T47D (cell line): ENCODE results near the gene TOP1.

Experiments used
- DNase-seq, 2 experiments: peaks; one replicate each; pipeline versions ENCODE4 v3.0.0 to v3.0.0-alpha.2; 2011 to 2012; ENCODE audit warnings: low read depth in 1 of 2, low spot score in 1 of 2
- JUND ChIP-seq: IDR thresholded peaks from 2 replicates; pipeline ENCODE4 v1.6.1; 2012; ENCODE audit warnings: low read depth
- in situ Hi-C: cut with HindIII; loops from 2 replicates; pipeline ENCODE4 v1.10.0; 2016; ENCODE audit warnings: low sequenced_read_pairs, low pct_unique_long_range_greater_than_20kb

Gene TOP1

GRCh38 chr20:41137614-41138474 is 109.2 kb downstream of the TOP1 start:
- in situ Hi-C loops = no loop called here

GRCh38 chr20:41138475-41139226 is 110.0 kb downstream of the TOP1 start:
- in situ Hi-C loops = no loop called here
- no peak for TF ChIP-seq JUND
- DNase-seq = no peak

More at GRCh38 chr20:41137614-41138474, 109.2 kb downstream of the TOP1 start:
- peak; percentile 54 to 56 for DNase-seq
- no peak for TF ChIP-seq JUND

DNA sequence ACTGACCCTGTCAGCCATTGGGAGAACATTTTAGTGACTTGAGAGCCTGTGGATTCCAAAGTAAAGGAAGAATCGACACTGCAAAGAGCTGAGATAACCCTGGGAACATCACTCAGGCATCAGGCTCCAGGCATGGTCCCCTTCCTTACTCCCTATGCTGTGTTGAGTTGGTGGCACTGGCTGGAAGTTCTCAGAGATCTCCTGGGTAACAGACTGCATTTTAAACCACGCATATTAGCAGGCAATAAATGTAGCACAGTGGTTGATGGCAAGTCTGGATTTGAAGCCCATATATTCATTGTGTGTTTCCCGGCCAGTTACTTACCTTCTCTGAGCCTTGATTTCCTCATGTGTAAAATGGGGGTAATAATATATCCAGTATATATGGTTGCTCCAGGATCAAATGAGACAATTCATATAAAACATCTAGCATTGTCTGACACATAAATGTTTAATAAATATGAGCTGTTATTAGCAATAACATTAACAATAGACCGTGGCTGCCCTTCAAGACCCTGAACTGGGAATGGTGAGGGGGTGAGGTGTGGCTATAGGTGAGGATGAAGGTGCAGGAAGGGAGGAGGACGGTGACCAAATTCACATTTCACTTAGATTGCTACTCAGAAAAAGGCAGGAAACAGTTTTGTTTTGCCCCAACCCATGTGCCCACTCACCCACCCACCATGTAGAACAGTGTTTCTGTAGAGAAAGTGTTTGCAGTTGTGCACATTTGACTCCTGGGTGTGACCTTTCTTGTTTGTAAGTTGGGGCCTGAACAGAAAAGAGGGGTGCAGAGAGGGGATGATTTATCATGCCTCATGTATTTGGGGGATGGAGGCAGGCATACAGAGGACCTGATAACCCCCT is 110.8 kb downstream of the TOP1 start:
- no peak for TF ChIP-seq JUND
- in situ Hi-C loops = no loop called here
- DNase-seq = no peak

- in situ Hi-C loops = no loop called here
- no peak for TF ChIP-seq JUND
These were observed 111.9 kb downstream of the TOP1 start for GRCh38 chr20:41140226-41141133.

GRCh38 chr20:41141153-41141815 is 112.7 kb downstream of the TOP1 start:
- no peak for TF ChIP-seq JUND
- in situ Hi-C loops = no loop called here
- DNase-seq = no peak

More at GRCh38 chr20:41140226-41141133, 111.9 kb downstream of the TOP1 start:
- no peak for DNase-seq

- DNase-seq = no peak
- in situ Hi-C loops = no loop called here
- TF ChIP-seq JUND = no peak
These were observed 113.6 kb downstream of the TOP1 start for GRCh38 chr20:41142245-41142644.

- DNase-seq = no peak
- no peak for TF ChIP-seq JUND
- in situ Hi-C loops = no loop called here
These were observed 114.3 kb downstream of the TOP1 start for GRCh38 chr20:41142919-41143318.

DNA sequence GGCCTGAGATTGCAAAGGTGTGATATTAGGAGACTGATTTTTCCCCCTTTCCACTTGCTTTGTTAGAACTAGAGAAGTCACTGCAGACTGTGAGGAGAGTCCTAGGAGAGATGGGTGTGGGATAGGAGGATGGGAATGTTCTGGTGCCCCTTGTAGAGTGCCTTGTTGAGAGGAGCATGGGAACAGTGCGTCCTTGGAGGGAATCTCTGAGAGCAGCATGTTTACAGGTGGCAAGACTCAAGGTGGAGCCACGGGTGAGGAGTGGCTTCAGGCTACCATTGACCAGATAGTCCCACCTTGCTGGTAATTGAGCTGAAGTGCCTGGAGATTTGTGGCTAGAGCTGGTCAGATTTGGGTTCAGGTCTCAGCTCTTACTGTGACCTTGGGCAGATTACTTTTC is 114.7 kb downstream of the TOP1 start:
- in situ Hi-C loops = no loop called here
- TF ChIP-seq JUND = no peak
- DNase-seq = no peak

DNA sequence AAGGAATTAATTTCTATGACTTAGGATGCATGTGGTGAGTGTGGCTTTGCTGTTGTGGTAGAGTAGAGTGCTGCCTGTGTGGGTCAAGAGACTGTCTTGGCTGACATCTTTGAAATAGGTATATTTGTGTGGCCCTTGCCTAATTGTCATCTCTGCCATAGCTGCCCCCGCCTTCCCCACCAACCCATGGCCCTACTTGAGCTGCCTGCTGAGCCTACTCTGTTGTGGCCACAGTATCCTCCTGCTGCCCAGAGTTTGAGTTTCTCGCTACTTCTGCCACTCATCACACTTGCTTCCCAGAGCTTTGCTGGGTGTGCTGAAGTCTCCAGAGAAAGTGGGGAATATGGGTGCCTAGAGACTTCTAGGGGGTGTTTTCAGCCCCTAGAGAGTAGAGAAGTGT is 116.7 kb downstream of the TOP1 start:
- TF ChIP-seq JUND = no peak
- no peak for DNase-seq
- in situ Hi-C loops = no loop called here

DNA sequence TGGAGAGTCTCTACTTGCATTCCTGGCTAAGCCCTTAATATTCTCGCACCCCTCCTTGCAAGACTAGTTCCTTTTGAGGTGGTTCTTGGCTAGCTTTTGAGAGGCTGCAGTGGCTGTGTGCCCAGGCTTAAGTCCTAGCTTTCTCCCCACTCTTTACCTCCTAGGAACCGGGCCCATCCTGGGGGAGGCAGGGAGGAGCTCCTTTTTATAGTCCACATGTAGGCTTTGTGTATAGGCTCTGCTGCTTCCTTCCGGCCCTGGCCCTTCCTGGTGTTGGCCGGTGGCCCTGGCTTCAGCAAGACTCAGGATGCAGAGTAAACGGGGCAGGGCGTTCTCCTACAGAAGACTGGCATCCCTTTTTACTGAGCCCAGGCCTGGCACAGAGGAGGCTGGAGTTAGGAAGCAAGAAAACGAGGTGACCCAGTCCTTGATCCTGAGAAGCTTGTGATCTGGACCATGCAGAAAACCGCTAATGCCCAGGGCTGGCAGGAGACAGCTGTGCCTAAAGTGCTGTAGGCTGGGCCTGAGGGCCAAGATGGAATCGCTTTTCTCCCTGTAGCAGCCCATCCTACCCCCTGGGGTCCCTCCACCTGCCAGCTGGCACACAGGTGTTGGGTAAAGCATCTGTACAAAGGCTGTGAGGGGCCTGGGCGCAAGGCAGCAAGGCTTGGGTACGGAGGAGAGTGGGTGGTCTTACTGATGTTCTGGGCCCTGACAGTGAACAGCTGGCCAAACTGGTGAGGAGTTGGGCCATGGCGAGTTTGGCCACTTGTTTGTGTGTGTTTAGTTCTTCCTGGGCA is 117.4 kb downstream of the TOP1 start:
- no peak for TF ChIP-seq JUND
- in situ Hi-C loops = no loop called here

More for the DNA sequence above, 117.4 kb downstream of the TOP1 start:
- DNase-seq = no peak
